ENCODE results near the gene MTF1. TPM values are rescaled to one million over a fixed set of nuclear protein-coding genes. Genes with fewer than 3 reads are reported as not detected.
A peak's percentile ranks its signal among the peaks of the same experiment; 100 is the strongest.

MTF1 gene
- total RNA-seq, 4 donors from 2014 or later, result 3.8 to 7.6 (median 5.4) TPM

DNA sequence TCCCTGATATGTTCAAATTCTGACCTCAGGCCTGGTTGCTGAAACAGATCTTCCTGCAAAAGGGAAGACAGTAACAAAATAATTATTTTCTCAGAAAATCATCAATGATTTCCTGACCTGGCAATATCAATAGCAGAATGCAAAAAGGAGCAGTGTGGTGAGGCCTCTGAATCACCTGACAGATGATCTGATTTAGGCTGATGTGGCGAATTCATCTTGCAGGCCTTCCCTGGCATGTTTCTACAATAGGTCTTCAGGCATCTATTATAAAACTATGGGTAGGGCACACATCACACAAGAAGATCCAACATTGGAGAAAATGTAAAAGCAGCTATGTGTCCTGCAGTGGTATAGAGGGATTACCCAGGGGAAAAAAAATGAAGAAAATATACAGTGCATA lies 7.1 kb upstream of the MTF1 start:
- Histone ChIP-seq H3K4me3 (no peak overlapping the region), H3K27me3 (no peaks in the 10 kb centered on the region), H3K9me3 (no peaks in the 10 kb centered on the region), H3K4me1 (no peaks in the 10 kb centered on the region), H3K27ac (no peak overlapping the region), H3K36me3 (peaks cover 0 to 99% of the 10 kb centered on the region in 2 donors)
- ATAC-seq, result no peak
- TF ChIP-seq POLR2A (IDR thresholded peaks at IDR 0.05) (no peak), POLR2AphosphoS5 (IDR thresholded peaks at IDR 0.05) (no peak), EP300 (IDR thresholded peaks at IDR 0.05) (no peak)
- TF ChIP-seq, protein P1, sequence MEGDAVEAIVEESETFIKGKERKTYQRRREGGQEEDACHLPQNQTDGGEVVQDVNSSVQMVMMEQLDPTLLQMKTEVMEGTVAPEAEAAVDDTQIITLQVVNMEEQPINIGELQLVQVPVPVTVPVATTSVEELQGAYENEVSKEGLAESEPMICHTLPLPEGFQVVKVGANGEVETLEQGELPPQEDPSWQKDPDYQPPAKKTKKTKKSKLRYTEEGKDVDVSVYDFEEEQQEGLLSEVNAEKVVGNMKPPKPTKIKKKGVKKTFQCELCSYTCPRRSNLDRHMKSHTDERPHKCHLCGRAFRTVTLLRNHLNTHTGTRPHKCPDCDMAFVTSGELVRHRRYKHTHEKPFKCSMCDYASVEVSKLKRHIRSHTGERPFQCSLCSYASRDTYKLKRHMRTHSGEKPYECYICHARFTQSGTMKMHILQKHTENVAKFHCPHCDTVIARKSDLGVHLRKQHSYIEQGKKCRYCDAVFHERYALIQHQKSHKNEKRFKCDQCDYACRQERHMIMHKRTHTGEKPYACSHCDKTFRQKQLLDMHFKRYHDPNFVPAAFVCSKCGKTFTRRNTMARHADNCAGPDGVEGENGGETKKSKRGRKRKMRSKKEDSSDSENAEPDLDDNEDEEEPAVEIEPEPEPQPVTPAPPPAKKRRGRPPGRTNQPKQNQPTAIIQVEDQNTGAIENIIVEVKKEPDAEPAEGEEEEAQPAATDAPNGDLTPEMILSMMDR (IDR thresholded peaks at IDR 0.05), result no peak
- WGBS, 2 donors (ENCODE audit: low coverage in 1 of 2), result 83 to 100% methylated on average over 1 of the region's 1 CpG

DNA sequence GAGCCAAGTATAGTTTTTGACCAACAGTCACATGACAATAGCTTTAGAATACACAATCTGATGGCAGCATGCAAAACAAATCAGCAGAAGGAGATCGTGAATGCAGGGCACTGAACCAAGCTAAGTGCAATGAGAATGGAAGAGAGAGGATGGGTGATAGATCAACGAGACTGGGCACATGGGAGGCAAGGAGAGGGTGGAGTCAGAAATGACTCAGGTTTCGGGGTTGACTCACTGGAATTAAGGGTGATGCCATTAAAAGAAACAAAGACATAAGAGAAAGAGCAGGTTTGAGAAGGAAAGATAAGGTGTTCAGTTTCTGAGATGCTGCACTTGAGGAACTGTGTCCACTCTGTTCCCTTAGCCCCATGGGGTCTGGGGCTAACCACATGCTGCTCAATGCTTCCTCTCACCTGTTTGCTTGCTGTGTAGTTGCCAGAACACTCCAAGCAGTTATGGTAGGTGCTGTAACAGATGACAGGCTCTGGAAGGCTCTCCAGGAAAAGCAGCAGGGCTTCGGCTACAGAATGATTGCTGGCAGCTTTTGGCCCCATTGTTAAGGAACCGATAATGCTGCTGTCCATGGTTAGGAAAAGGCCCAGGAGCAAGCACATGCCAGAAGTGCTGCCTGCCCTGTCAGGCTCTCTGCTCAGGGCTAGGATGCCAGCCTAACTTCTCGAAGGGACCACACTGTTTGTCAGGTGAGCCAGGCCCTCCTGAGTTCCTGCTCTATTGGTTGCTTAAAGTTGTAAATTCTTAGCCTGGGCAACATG lies 6.1 kb upstream of the MTF1 start:
- no peak for ATAC-seq
- H3K4me3 ChIP-seq, result no peak overlapping the region
- peaks cover 0 to 96% of the 10 kb centered on the region in 2 donors for H3K36me3 ChIP-seq
- whole genome bisulfite sequencing, 2 donors (ENCODE audit: low coverage in 1 of 2), result 76 to 87% methylated on average over 4 to 5 of the region's 6 CpGs
- H3K9me3 ChIP-seq, result no peaks in the 10 kb centered on the region
- TF ChIP-seq, protein P1 (IDR thresholded peaks at IDR 0.05), result no peak
- TF ChIP-seq EP300 (IDR thresholded peaks at IDR 0.05) (no peak), POLR2AphosphoS5 (IDR thresholded peaks at IDR 0.05) (no peak), POLR2A (IDR thresholded peaks at IDR 0.05) (no peak)
- H3K27ac ChIP-seq, result no peak overlapping the region
- no peaks in the 10 kb centered on the region for H3K27me3 ChIP-seq
- H3K4me1 ChIP-seq, result peaks cover 0 to 3% (median 0%) of the 10 kb centered on the region in 3 donors

DNA sequence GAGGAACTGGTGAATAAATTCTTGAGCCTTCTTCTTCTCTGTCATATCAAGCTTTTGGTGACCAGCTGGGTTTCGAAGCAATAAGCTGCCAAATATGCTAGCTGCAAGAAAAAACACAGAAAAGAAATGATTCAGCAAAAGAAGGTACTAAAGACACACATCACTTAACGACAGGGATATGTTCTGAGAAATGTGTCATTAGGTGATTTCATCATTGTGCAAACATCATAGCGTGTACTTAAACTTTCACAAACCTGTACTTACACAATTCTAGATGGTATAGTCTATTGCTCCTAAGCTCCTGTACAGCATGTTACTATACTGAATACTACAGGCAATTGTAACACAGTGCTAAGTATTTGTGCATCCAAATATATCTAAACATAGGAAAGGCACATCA lies 2.9 kb upstream of the MTF1 start:
- Histone ChIP-seq H3K9me3 (no peaks in the 10 kb centered on the region), H3K4me3 (no peak overlapping the region), H3K4me1 (peaks cover 0 to 26% (median 4%) of the 10 kb centered on the region in 3 donors), H3K27ac (no peak overlapping the region), H3K36me3 (peaks cover 0 to 66% of the 10 kb centered on the region in 2 donors), H3K27me3 (no peaks in the 10 kb centered on the region)
- TF ChIP-seq EP300 (IDR thresholded peaks at IDR 0.05), result no peak
- no peak for TF ChIP-seq POLR2AphosphoS5 (IDR thresholded peaks at IDR 0.05)
- TF ChIP-seq, protein P1 (IDR thresholded peaks at IDR 0.05), result no peak
- ATAC-seq, result no peak
- WGBS, 2 donors (ENCODE audit: low coverage in 1 of 2), result 92 to 96% methylated on average over 3 of the region's 3 CpGs

DNA sequence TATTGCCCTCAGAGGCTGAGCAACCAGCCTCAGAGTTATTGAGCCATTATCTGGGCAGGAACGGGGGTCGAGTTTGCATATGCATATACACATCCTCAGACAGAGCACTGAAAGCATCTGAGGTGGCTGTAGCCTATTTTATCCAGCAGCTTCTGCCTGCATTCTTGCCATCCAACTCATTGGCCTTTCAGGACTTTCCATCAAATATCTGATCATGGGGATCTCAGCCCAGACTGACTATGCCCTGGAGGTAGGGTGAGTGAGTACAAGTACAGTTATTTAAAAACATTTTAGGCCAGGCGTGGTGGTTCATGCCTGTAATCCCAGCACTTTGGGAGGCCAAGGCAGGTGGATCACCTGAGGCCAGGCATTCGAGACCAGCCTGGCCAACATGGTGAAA lies 1.8 kb upstream of the MTF1 start:
- H3K4me1 ChIP-seq, result peaks cover 0 to 37% (median 4%) of the 10 kb centered on the region in 3 donors
- 67% methylated on average over 2 of the region's 4 CpGs; no CpG with 5 or more reads in 1 of the 2 donors for WGBS, 2 donors (ENCODE audit: low coverage in 1 of 2)
- peaks cover 0 to 66% of the 10 kb centered on the region in 2 donors for H3K36me3 ChIP-seq
- no peak for ATAC-seq
- H3K27ac ChIP-seq, result peak overlapping the region in 1 of 4 donors; percentile 95
- H3K9me3 ChIP-seq, result no peaks in the 10 kb centered on the region
- H3K27me3 ChIP-seq, result no peaks in the 10 kb centered on the region
- no peak for TF ChIP-seq POLR2A (IDR thresholded peaks at IDR 0.05)
- TF ChIP-seq, protein P1 (IDR thresholded peaks at IDR 0.05), result no peak
- no peak for TF ChIP-seq POLR2AphosphoS5 (IDR thresholded peaks at IDR 0.05)
- TF ChIP-seq EP300 (IDR thresholded peaks at IDR 0.05), result no peak
- no peak overlapping the region for H3K4me3 ChIP-seq

DNA sequence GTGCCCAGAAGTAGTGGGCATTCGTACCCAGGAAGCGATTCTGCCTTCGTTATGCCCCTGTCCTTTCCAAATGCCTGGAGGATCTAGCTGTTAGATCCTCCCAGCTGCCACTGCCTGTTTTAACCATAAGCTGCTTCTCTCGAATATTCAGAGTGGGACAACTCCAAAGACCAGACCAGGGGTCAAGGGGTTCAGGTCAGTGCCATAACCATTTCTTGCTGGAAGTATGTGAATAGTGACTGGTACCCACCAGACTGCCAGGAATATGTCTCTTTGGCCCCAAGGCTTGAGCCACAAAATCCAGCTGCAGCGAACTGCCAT lies 914 bp upstream of the MTF1 start:
- no peaks in the 10 kb centered on the region for H3K27me3 ChIP-seq
- peak overlapping the region; percentile 89 to 90 for H3K4me3 ChIP-seq
- WGBS, 2 donors (ENCODE audit: low coverage in 1 of 2), result 4 to 13% methylated on average over 4 to 5 of the region's 5 CpGs
- peaks cover 0 to 62% of the 10 kb centered on the region in 2 donors for H3K36me3 ChIP-seq
- no peak for ATAC-seq
- TF ChIP-seq, protein P1 (IDR thresholded peaks at IDR 0.05), result no peak
- TF ChIP-seq EP300 (IDR thresholded peaks at IDR 0.05), result no peak
- no peak for TF ChIP-seq POLR2A (IDR thresholded peaks at IDR 0.05)
- no peak for TF ChIP-seq POLR2AphosphoS5 (IDR thresholded peaks at IDR 0.05)
- H3K9me3 ChIP-seq, result no peaks in the 10 kb centered on the region
- H3K27ac ChIP-seq, result peak overlapping the region in 3 of 4 donors; percentile 91 to 95 (median 91)
- peaks cover 0 to 46% (median 8%) of the 10 kb centered on the region in 3 donors for H3K4me1 ChIP-seq
